A549 (cell line): ENCODE measurements around the gene SLCO4A1.

Source experiments
- CBX2 ChIP-seq: fragments of 200-600 bp; sonication (generic); IDR thresholded peaks from 2 replicates; pipeline ENCODE4 v1.6.1; 2016; ENCODE audit warnings: low read depth, mild to moderate bottlenecking, borderline replicate concordance
- EP300 ChIP-seq, 2 experiments: fragments of >200 bp; sonication (Bioruptor Twin); formaldehyde crosslinking; IDR thresholded peaks; 2 replicates in 1 of 2; 3 replicates in 1 of 2; pipeline ENCODE4 v1.6.1; 2016 to 2017
- FOSL2 ChIP-seq, 2 experiments: fragments of 450-650 bp in 1 of 2; fragments of >200 bp in 1 of 2; sonication (Bioruptor Twin) in 1 of 2; formaldehyde crosslinking; IDR thresholded peaks; 2 replicates each; pipeline versions ENCODE4 v1.5.0 to v1.6.1; 2016 to 2020; ENCODE audit warnings: mild to moderate bottlenecking in 1 of 2, moderate library complexity in 1 of 2
- HDAC2 ChIP-seq: fragments of 200-600 bp; sonication (generic); IDR thresholded peaks from 2 replicates; pipeline ENCODE4 v1.6.1; 2016
- HOXB13 ChIP-seq: fragments of 250-450 bp; sonication (Bioruptor Pico); IDR thresholded peaks from 2 replicates; pipeline ENCODE4 v1.5.0; 2020; ENCODE audit warnings: low read depth, mild to moderate bottlenecking, moderate library complexity
- MAZ ChIP-seq: fragments of 150-350 bp; IDR thresholded peaks from 2 replicates; pipeline ENCODE4 v1.6.1; 2014; ENCODE audit warnings: antibody characterized with exemption, low read depth, low read length, borderline replicate concordance
- POLR2A ChIP-seq: IDR thresholded peaks from 2 replicates; pipeline ENCODE4 v1.6.1; 2012; ENCODE audit warnings: mild to moderate bottlenecking, low read length
- RAD21 ChIP-seq, 2 experiments: fragments of >200 bp in 1 of 2; sonication (Bioruptor Twin) in 1 of 2; formaldehyde crosslinking in 1 of 2; IDR thresholded peaks in 1 of 2; conservative IDR thresholded peaks in 1 of 2; 2 replicates in 1 of 2; 3 replicates in 1 of 2; pipeline ENCODE4 v1.6.1; 2012 to 2018; ENCODE audit warnings: inconsistent platforms in 1 of 2
- RCOR1 ChIP-seq: fragments of 150-350 bp; IDR thresholded peaks from 2 replicates; pipeline ENCODE4 v1.6.1; 2014; ENCODE audit warnings: antibody characterized with exemption, low read length, low read depth
- RFX5 ChIP-seq: fragments of 450-650 bp; IDR thresholded peaks from 2 replicates; pipeline ENCODE4 v1.7.1; 2014; ENCODE audit warnings: antibody characterized with exemption, mild to moderate bottlenecking, moderate library complexity
- USF2 ChIP-seq: fragments of 450-650 bp; IDR thresholded peaks from 2 replicates; pipeline ENCODE4 v1.6.1; 2014; ENCODE audit warnings: antibody characterized with exemption
- TF ChIP-seq, protein P1 (sequence below): fragments of >200 bp; sonication (Bioruptor Twin); formaldehyde crosslinking; IDR thresholded peaks from 3 replicates; pipeline ENCODE4 v1.5.1; 2016
- TF ChIP-seq, protein P2 (sequence below): fragments of >200 bp; sonication (Bioruptor Twin); formaldehyde crosslinking; IDR thresholded peaks from 2 replicates; pipeline ENCODE4 v1.6.1; 2016

- TF ChIP-seq, protein P1, sequence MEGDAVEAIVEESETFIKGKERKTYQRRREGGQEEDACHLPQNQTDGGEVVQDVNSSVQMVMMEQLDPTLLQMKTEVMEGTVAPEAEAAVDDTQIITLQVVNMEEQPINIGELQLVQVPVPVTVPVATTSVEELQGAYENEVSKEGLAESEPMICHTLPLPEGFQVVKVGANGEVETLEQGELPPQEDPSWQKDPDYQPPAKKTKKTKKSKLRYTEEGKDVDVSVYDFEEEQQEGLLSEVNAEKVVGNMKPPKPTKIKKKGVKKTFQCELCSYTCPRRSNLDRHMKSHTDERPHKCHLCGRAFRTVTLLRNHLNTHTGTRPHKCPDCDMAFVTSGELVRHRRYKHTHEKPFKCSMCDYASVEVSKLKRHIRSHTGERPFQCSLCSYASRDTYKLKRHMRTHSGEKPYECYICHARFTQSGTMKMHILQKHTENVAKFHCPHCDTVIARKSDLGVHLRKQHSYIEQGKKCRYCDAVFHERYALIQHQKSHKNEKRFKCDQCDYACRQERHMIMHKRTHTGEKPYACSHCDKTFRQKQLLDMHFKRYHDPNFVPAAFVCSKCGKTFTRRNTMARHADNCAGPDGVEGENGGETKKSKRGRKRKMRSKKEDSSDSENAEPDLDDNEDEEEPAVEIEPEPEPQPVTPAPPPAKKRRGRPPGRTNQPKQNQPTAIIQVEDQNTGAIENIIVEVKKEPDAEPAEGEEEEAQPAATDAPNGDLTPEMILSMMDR: no peak
- TF ChIP-seq RCOR1: no peak
- no peak for TF ChIP-seq MAZ
- TF ChIP-seq RAD21 (conservative IDR thresholded peaks at IDR 0.05 in 1 of 2, IDR thresholded peaks at IDR 0.05 in 1 of 2): no peak
- TF ChIP-seq EP300 (IDR thresholded peaks at IDR 0.05): no peak
- no peak for TF ChIP-seq HDAC2
- no peak for TF ChIP-seq POLR2A
- no peak for TF ChIP-seq CBX2
- TF ChIP-seq, protein P2, sequence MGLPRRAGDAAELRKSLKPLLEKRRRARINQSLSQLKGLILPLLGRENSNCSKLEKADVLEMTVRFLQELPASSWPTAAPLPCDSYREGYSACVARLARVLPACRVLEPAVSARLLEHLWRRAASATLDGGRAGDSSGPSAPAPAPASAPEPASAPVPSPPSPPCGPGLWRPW: no peak
- TF ChIP-seq USF2: no peak
- TF ChIP-seq RFX5: no peak
- no peak for TF ChIP-seq FOSL2 (IDR thresholded peaks at IDR 0.05)
- TF ChIP-seq FOSL2 (CRISPR knock-in tag; IDR thresholded peaks at IDR 0.05): no peak
- no peak for TF ChIP-seq HOXB13 (CRISPR knock-in tag)
Measured at GRCh38 chr20:62637110-62637509, 5.2 kb upstream of the SLCO4A1 start.
